ENCODE data around the gene HSPG2.

HSPG2 gene

DNA sequence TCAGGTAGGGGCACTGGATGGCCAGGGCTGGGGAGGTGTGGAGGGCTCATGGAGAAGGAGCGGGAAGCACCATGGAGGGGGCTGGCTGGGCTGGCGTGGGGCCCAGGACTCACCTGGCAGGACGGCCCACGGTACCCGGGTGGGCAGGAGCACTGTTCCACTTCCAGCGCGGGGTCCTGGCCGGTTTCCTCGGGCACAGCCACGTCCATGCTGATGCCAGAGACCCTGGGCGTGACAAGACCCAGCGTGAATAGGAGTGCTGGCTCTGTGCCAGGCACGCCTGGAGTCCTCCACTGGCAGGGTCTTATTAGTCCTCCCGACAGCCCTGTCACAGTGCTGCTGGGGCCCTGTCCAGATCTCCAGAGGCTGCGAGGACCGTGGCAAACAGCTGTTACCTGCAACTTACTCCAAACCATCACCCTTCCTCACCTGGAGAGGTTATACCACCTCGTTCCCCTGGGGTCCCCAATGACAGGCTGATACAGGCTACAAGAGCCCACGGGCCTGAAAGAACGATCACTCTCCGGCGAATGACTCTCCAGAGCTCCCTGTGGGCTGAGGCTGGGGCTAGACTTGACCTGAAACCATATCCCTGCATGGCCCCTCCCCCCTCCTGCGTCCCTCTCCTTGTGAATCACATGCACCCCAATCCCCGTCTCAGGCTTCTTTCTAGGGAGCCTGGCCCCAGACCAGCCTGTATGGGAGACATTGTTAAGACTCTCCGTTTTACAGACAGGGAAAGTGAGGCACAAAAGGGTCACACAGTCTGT lies 62.1 kb downstream of the HSPG2 start:
- in situ Hi-C loops (cut with HindIII; ENCODE audit: low pct_ligation_motif_present, low pct_unique_long_range_greater_than_20kb, low sequenced_read_pairs), result no loop called here
- no peak for DNase-seq

DNA sequence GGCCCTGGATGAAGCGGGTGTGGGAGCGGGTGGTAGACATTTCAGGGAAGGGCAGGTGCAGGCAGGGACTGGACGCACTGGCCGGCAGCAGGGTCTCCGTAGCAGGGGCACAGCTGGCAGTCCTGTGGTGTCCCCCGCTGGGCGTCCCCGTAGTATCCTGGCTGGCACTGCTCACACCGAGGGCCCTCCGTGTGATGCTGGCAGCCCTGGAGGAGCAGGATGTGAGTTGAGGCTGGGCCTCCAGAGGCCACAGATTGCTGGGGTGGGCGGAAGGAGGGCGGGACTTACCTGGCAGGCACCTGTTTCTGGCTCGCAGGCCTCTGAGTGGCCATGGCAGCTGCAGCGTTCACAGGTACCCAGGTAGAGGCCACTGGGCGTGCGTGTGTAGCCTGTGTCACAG lies 62.8 kb downstream of the HSPG2 start:
- no peak for DNase-seq
- in situ Hi-C loops (cut with HindIII; ENCODE audit: low pct_ligation_motif_present, low pct_unique_long_range_greater_than_20kb, low sequenced_read_pairs), result no loop called here

DNA sequence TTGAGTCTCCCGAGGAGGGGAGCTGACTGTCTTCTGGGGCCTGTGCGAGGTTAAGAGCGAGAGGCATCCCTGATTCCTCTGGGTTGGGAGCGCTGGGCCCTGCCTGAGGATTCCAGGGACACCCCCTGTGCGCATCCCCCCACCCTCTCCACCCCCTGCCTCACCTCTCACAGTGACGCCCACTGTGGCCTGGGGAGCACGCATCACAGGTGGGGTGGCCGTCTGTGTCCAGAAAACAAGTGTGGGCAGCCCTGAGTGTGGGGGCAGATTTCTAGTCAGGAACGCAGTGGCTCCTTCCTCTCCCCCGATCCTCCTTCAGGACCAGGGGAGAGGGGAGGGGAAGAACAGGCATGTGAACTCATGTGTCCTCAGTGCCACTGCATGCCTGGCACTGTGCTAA lies 63.3 kb downstream of the HSPG2 start:
- in situ Hi-C loops (cut with HindIII; ENCODE audit: low pct_ligation_motif_present, low pct_unique_long_range_greater_than_20kb, low sequenced_read_pairs), result no loop called here
- DNase-seq, result no peak

DNA sequence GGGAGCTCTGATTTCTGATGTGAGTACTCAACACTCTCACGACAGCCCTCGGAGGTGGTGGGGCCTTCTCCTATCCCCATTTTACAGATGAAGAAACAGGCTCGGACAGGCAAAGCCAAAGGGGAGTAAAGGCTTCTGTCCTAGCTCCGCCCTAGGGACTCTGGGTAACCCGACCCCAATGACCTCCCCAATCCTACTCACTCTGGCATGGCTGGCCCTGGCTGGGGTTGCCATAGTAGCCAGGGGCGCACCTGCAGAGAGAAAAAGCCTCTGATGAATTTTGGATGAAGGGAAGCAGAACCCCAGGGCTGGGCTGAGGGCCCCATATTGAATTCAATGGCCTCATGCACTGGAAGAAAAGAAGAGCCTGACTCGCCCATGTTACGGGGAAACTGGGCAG lies 63.9 kb downstream of the HSPG2 start:
- DNase-seq, result no peak
- in situ Hi-C loops (cut with HindIII; ENCODE audit: low pct_ligation_motif_present, low pct_unique_long_range_greater_than_20kb, low sequenced_read_pairs), result no loop called here

DNA sequence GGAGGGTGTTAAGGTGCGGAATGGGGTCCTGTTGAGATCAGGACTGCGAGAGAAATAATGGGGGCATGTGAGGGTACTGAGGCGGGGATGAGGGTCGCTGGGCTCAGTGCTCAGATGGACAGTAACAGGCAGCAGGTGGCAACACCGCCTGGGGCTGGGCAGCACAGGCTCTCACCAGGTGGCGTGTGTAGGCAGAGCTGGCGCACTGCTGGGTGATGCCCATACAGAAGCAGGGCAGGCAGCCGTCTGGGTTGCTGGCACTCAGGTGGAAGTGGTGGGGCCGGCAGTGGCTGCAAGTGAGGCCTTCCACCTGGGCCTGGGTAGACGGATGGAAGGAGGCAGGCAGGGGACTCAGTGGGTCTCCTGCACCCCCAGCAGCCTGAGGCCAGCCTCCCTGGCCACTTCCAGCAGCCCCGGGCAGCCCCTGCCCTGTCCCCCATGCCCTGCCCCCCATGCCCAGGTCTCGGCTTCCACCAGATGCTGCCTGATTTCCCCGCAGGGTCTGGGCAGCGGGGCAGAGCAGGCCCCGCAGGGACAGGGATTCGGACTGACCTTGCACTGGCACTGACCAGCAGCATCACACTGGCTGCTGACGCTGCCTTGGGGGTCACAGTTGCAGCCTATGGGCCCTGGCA lies 64.5 kb downstream of the HSPG2 start:
- DNase-seq, result no peak
- in situ Hi-C loops (cut with HindIII; ENCODE audit: low pct_ligation_motif_present, low pct_unique_long_range_greater_than_20kb, low sequenced_read_pairs), result no loop called here

DNA sequence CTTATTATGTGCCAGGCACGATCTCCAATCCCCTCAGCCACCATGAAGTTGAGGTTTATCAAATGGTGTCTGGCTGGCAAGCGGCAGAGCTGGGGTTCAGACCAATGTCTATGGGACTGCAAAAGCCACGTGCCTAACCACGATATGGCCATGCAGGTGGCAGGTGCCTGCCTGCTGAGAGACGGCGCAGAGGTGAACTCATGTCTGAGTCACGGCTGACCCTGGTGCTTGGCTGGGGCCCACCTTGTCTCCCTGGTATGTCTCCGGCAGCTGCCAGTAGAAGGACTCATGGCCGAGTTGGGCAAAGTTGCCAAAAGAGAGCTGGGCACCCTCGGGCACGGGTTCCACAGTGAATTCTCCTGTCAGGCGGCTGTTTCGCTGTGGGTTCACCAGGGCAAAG lies 65.2 kb downstream of the HSPG2 start:
- no peak for DNase-seq
- in situ Hi-C loops (cut with HindIII; ENCODE audit: low pct_ligation_motif_present, low pct_unique_long_range_greater_than_20kb, low sequenced_read_pairs), result no loop called here

DNA sequence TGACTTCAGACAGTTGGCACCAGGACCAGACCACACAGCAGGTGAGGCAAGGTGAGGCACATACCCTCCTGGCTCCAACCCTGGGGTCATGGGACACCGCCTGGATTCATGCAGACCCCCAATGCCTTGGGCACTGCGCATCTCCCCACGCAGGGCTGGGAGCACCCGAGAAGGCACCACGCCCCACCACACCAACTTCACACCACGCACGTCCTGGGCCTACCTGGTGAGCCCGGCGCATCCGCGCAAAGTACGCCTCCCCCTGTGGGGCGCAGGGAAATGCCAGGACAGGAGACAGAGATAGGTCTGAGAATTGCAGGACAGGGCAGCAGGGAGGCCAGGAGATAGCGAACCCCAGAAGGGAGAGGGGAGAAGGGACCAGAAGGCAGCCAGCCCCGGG lies 66.5 kb downstream of the HSPG2 start:
- in situ Hi-C loops (cut with HindIII; ENCODE audit: low pct_ligation_motif_present, low pct_unique_long_range_greater_than_20kb, low sequenced_read_pairs), result no loop called here
- no peak for DNase-seq

DNA sequence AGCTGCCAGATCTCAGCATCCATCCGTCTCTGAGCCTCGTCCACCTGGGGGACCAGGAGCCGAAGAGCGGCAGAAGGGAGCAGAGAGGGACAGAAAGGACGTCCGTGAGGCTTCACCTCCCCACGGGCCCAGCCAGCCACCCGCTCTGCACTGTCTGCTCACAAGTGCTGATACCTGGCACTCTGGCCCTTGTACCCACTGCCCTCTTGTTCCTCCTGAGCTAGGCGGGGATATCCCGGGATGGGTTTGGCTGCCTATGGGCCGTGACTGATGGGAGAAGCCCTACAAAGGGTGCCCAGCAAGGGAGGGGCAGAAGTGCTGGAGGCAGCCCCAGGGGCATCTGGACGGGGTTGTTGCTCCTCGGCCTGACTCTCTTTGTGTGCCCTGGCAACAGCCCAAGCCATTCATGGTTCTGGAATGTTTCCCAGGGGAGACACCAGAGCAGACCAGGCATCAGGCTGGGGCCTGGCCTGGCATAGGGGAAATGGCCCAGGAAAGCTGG lies 67.4 kb downstream of the HSPG2 start:
- in situ Hi-C loops (cut with HindIII; ENCODE audit: low pct_ligation_motif_present, low pct_unique_long_range_greater_than_20kb, low sequenced_read_pairs), result no loop called here
- DNase-seq, result peak; percentile 91

DNA sequence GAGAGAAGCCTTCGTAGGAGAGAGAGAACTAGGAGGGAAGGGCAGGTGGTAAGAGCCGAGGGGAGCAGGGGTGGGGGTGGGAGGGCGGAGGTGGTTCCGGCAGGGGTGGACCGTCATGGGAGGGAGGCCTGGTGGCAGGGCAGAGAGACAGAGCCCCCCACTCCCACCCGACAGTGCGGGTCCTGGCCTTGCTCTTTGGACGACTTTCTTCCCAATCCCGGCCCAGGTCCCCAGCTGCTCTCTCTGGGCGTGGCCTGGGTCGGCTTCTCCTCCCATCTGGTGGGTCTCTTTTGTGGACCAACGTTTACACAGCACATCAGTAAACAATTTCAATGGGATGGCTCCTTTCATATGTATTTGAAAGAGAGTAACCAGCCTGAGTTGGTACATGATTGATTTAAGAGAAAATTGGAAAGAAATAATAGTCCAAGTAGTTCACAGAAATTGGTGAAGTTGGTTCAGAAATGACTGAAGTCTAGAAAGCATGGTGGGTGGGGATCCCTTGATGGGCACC lies 68.1 kb downstream of the HSPG2 start:
- in situ Hi-C loops (cut with HindIII; ENCODE audit: low pct_ligation_motif_present, low pct_unique_long_range_greater_than_20kb, low sequenced_read_pairs), result no loop called here
- DNase-seq, result no peak

DNA sequence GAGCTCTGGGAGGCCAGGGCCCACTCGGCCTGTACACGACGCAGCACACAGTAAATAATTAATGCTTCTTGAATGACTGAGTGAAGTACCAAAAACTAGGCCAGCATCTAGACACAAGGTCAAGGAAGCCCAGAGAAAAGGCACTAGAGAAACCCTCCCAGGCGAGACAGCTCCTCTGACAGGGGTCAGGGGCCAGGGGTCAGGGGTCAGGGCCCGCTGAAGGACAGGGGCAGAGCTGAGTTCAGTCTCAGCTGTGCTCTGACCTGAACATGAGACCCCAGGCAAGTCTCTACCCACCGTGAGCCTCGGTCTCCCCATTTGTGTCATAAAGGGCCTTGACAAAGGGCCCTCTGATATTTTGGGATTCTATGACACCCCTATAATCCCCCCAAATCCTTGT lies 68.6 kb downstream of the HSPG2 start:
- in situ Hi-C loops (cut with HindIII; ENCODE audit: low pct_ligation_motif_present, low pct_unique_long_range_greater_than_20kb, low sequenced_read_pairs), result no loop called here

DNA sequence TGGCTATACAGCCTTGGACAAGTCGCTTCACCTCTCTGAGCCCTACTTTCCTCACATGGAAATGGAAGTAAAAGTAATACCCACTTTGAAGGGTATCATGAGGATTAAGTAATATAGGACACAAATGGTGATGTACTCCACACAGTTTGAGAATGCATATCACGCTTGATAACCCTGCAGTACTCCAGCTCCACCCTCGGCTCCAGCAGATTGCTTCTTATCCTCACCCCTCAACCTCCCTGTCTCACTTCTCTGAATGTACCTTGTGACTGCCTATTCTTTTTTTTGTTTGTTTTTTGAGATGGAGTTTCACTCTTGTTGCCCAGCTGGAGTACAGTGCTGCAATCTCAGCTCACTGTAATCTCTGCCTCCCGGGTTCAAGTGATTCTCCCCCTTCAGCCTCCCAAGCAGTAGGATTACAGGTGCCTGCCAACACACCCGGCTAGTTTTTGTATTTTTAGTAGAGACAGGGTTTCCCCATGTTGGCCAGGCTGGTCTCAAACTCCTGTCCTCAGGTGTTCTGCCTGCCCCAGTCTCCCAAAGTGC lies 69.6 kb downstream of the HSPG2 start:
- no peak for DNase-seq
- in situ Hi-C loops (cut with HindIII; ENCODE audit: low pct_ligation_motif_present, low pct_unique_long_range_greater_than_20kb, low sequenced_read_pairs), result no loop called here

More for the DNA sequence above, 68.6 kb downstream of the HSPG2 start:
- DNase-seq, result no peak

DNA sequence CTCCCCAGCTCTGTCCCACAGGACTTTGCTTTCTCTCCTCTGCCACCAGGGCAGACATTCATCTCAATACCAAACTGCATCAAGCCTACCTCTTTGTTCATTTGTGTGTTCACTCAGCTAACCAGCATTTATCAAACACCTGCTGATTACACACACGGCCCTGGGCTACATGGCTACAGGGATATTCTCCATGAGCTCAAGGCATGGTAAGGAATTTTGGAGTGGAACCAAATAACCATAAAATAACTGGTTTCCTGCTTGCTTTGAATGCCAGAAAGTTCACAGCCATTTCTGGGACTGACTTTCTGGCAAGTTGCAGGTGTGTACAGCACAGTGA lies 70.4 kb downstream of the HSPG2 start:
- DNase-seq, result no peak
- in situ Hi-C loops (cut with HindIII; ENCODE audit: low pct_ligation_motif_present, low pct_unique_long_range_greater_than_20kb, low sequenced_read_pairs), result no loop called here

DNA sequence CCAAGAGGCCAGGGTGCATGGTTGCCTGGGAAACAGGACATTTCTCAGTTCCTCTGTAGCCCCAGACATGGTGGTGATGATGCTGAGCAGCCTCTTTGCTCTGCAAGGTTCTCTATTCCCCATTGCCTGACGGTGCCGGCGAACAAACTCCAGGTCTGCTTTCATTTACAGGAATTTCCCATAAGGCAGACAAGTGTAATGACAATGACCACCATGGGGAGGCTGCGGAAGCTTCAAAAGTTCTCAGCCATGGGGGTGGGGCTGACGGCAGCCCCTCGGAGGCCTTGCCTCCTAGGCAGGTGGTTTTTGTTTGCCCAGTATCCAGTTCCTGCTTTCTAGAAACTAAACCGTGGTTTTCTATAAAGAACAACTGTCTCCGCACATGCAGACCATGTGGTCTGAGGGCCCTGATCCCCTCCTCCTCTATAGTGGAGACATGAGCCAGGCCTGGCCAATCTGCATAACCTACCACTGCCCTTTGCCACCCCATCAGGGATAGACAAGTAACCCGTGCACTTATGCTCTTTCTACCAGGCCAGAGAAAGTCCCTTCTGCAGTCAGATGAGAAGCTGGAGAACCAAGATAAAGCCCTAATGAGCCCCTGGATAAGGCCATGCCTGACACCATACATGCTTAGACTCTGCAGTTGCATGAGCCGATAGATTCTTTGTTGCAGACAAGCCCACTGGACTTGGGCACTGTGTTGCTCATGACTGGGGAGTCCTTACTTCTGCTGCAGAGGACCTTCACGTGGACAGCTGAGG lies 71.0 kb downstream of the HSPG2 start:
- in situ Hi-C loops (cut with HindIII; ENCODE audit: low pct_ligation_motif_present, low pct_unique_long_range_greater_than_20kb, low sequenced_read_pairs), result no loop called here
- DNase-seq, result no peak

DNA sequence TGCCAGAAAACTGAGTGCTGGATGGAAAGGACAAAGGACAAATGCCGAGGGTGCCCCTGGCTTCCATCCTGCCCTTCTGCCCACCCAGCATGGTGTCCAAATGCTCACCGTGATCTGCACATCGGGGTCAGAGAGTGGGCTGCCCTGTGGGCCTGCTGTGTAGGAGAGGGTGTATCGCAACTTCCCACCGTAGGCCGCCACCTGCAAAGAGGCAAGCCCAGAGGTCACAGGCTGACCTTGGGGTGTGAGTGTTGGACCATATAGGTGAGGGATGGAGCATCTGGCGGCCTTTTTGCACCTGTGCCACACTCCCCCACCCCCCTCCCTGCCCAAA lies 71.5 kb downstream of the HSPG2 start:
- in situ Hi-C loops (cut with HindIII; ENCODE audit: low pct_ligation_motif_present, low pct_unique_long_range_greater_than_20kb, low sequenced_read_pairs), result no loop called here
- DNase-seq, result no peak

DNA sequence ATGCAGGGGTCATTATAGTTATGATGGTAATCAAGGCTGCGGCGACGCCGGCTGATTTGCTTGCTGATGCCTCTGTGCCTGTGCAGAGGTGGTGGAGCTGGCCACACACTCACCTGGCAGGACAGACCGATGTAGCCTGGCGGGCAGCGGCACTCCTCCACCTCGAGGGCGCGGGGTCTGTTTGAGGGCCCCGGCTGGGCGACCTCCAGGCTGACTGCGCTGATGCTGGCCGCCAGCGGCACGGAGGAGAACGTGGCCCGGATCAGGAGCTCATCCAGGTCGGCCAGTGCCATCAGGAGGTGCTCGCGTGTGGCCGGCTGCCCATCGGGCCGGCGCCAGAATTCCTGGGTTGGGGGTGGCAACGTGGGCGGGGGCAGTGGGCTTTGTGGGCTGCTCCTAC lies 72.4 kb downstream of the HSPG2 start:
- no peak for DNase-seq
- in situ Hi-C loops (cut with HindIII; ENCODE audit: low pct_ligation_motif_present, low pct_unique_long_range_greater_than_20kb, low sequenced_read_pairs), result no loop called here

DNA sequence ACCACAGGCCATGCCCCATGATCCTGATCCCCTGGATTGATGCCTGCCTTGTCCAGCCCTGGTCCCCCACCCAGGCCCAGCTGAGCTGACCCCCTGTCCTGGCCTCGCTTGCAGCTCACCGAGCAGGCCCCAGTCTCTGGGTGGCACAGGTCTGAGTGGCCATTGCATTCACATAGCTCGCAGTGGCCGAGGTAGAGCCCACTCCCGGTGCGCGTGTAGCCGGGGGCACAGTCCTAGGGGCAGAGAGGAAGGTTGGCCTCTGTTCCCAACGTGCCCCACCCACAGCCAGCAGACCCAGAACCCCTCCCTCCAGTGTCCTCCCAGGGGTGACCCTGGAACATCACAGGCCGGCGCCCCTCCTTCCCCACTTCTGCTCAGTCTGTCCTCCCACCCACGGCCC lies 73.1 kb downstream of the HSPG2 start:
- DNase-seq, result no peak
- in situ Hi-C loops (cut with HindIII; ENCODE audit: low pct_ligation_motif_present, low pct_unique_long_range_greater_than_20kb, low sequenced_read_pairs), result no loop called here

DNA sequence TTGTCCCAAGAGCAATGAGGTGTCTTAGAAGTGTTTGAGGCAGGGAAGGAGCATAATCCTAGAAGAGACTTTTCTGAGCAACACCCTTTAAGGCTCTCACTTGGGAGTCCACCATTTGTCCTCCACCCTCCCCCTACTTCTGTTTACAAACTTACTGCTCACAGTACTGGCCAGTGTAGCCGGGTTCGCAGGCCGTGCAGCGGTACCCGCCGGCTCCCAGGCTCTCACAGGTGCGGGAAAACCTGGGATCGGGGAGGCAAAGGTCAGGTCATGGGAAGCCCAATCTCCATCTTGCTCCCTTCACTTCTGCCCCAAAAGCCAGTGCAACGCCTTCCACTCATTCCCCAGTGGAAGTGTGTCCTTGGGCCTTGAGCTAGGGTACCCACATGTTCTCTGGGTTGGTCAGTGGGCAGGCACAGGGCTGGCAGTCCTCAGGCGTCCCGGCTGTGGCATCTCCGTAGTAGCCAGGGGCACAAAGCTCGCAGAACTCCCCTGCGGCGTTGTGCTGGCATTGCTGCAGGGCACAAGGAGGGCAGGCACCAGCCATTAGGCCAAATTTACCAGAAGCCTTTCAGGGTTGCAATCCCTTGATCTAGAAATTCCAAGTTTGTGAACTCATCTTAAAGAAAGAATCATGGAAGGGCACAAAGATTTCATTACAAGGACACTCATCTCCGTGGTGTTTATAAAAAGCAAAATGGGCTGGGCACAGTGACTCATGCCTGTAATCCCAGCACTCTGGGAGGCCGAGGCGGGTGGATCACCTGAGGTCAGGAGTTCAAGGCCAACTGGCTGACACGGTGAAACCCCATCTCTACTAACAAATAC lies 75.3 kb downstream of the HSPG2 start:
- no peak for DNase-seq
- in situ Hi-C loops (cut with HindIII; ENCODE audit: low pct_ligation_motif_present, low pct_unique_long_range_greater_than_20kb, low sequenced_read_pairs), result no loop called here

DNA sequence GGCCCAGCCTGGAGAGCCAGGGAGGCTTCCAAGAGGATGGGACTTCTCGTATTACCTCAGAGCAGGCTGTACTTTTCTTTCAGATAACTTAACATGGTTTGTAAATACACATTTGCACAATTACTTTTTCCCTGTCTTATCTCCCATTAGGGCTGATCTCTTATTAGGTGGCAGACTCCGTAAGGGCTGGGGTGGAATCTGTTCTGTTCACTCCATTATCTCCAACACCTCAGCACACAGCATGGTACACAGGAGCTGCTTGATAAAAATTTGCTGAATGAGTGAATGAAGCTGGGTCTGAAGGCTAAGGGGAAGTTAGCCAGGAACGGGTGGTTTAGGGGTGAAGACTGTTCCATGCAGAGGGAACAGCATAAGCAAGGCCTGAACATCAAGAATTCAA lies 76.1 kb downstream of the HSPG2 start:
- in situ Hi-C loops (cut with HindIII; ENCODE audit: low pct_ligation_motif_present, low pct_unique_long_range_greater_than_20kb, low sequenced_read_pairs), result no loop called here
- no peak for DNase-seq
